ENCODE data around the gene PGM2L1. TPM values are rescaled to one million over a fixed set of nuclear protein-coding genes. Genes with fewer than 3 reads are reported as not detected.

PGM2L1 gene
- total RNA-seq, 1 donor from 2014 or later, result 18.6 TPM

GRCh38 chr11:74310857-74311256 is 87.4 kb downstream of the PGM2L1 start:
- peak overlapping the region; percentile 59 for H3K4me3 Mint-ChIP-seq
- no peak overlapping the region for H3K27ac Mint-ChIP-seq
- H3K27me3 Mint-ChIP-seq (ENCODE audit: low read depth), result peaks cover 48% of the 10 kb centered on the region
- H3K36me3 Mint-ChIP-seq, result no peaks in the 10 kb centered on the region
- TF ChIP-seq CTCF (IDR thresholded peaks at IDR 0.05; ENCODE audit: unreplicated experiment), result no peak
- H3K4me1 Mint-ChIP-seq, result peaks cover 22% of the 10 kb centered on the region
- peaks cover 6% of the 10 kb centered on the region for H3K9me3 Mint-ChIP-seq
- no peak for DNase-seq (ENCODE audit: low spot score in 2 of 2, unreplicated experiment in 2 of 2)

GRCh38 chr11:74307434-74307833 is 90.8 kb downstream of the PGM2L1 start:
- Mint-ChIP-seq H3K4me1 (peaks cover 25% of the 10 kb centered on the region), H3K4me3 (no peak overlapping the region), H3K36me3 (no peaks in the 10 kb centered on the region), H3K27ac (no peak overlapping the region), H3K27me3 (ENCODE audit: low read depth) (peaks cover 41% of the 10 kb centered on the region), H3K9me3 (no peaks in the 10 kb centered on the region)
- TF ChIP-seq CTCF (IDR thresholded peaks at IDR 0.05; ENCODE audit: unreplicated experiment), result no peak
- DNase-seq (ENCODE audit: low spot score in 2 of 2, unreplicated experiment in 2 of 2), result no peak

- TF ChIP-seq CTCF (IDR thresholded peaks at IDR 0.05; ENCODE audit: unreplicated experiment), result no peak
- Mint-ChIP-seq H3K27ac (no peak overlapping the region), H3K36me3 (no peaks in the 10 kb centered on the region), H3K27me3 (ENCODE audit: low read depth) (peaks cover 34% of the 10 kb centered on the region), H3K4me3 (no peak overlapping the region), H3K4me1 (peaks cover 21% of the 10 kb centered on the region), H3K9me3 (no peaks in the 10 kb centered on the region)
- no peak for DNase-seq (ENCODE audit: low spot score in 2 of 2, unreplicated experiment in 2 of 2)
Observed at GRCh38 chr11:74306435-74307175, 91.6 kb downstream of the PGM2L1 start.

GRCh38 chr11:74299015-74299414 is 99.2 kb downstream of the PGM2L1 start:
- TF ChIP-seq CTCF (IDR thresholded peaks at IDR 0.05; ENCODE audit: unreplicated experiment), result no peak
- Mint-ChIP-seq H3K4me3 (no peak overlapping the region), H3K4me1 (no peaks in the 10 kb centered on the region), H3K36me3 (no peaks in the 10 kb centered on the region), H3K27ac (no peak overlapping the region), H3K9me3 (peaks cover 2% of the 10 kb centered on the region), H3K27me3 (ENCODE audit: low read depth) (peaks cover 3% of the 10 kb centered on the region)
- no peak for DNase-seq (ENCODE audit: low spot score in 2 of 2, unreplicated experiment in 2 of 2)

GRCh38 chr11:74297484-74297883 is 100.7 kb downstream of the PGM2L1 start:
- Mint-ChIP-seq H3K4me1 (no peaks in the 10 kb centered on the region), H3K27ac (no peak overlapping the region), H3K9me3 (peaks cover 4% of the 10 kb centered on the region), H3K36me3 (no peaks in the 10 kb centered on the region), H3K4me3 (no peak overlapping the region), H3K27me3 (ENCODE audit: low read depth) (peaks cover 10% of the 10 kb centered on the region)
- DNase-seq (ENCODE audit: low spot score in 2 of 2, unreplicated experiment in 2 of 2), result no peak
- TF ChIP-seq CTCF (IDR thresholded peaks at IDR 0.05; ENCODE audit: unreplicated experiment), result no peak
